Heart right ventricle (tissue), 16 donors: ENCODE results near the gene MYCT1. TPM values are rescaled to one million over a fixed set of nuclear protein-coding genes. Genes with fewer than 3 reads are reported as not detected.
"Not testable (repeated sequence)": the region's sequence is repeated elsewhere in the genome, so short reads cannot be mapped to it uniquely, and the experiment has no call there.

Experiments used
- ATAC-seq, 8 donors: fragments of 200-7000 bp; cut with Tn5 transposase; one replicate each; pipeline ENCODE4 v1.9.1; 2020; ENCODE audit warnings: mild to moderate bottlenecking in 8 of 8, moderate library complexity in 8 of 8, moderate number of reproducible peaks in 1 of 8
- DNase-seq, 2 donors: peaks; one replicate each; pipeline ENCODE4 v3.0.0-alpha.2; 2020
- H3K27ac ChIP-seq, 10 donors: fragments of 200-600 bp; sonication (generic) in 2 of 10; one replicate each; pipeline versions ENCODE4 v1.5.0 to v1.8.0; 2020 to 2022; ENCODE audit warnings: mild to moderate bottlenecking in 3 of 10
- H3K27me3 ChIP-seq, 7 donors: fragments of 200-600 bp; one replicate each; pipeline ENCODE4 v1.8.0; 2021 to 2022; ENCODE audit warnings: mild to moderate bottlenecking in 2 of 7
- H3K36me3 ChIP-seq, 9 donors: fragments of 200-600 bp; sonication (generic) in 1 of 9; one replicate each; pipeline versions ENCODE4 v1.5.0 to v1.8.0; 2020 to 2022; ENCODE audit warnings: mild to moderate bottlenecking in 2 of 9
- H3K4me1 ChIP-seq, 9 donors: fragments of 200-600 bp; sonication (generic) in 1 of 9; one replicate each; pipeline versions ENCODE4 v1.5.0 to v1.8.0; 2020 to 2022; ENCODE audit warnings: mild to moderate bottlenecking in 4 of 9
- H3K4me3 ChIP-seq, 10 donors: fragments of 200-600 bp; sonication (generic) in 2 of 10; one replicate each; pipeline versions ENCODE4 v1.5.0 to v1.8.0; 2020 to 2022; ENCODE audit warnings: mild to moderate bottlenecking in 7 of 10, moderate library complexity in 2 of 10
- H3K9me3 ChIP-seq, 11 donors: fragments of 200-600 bp in 10 of 11; sonication (generic) in 2 of 11; one replicate each; pipeline versions ENCODE4 v1.5.0 to v1.8.0; 2013 to 2022; ENCODE audit warnings: mild to moderate bottlenecking in 2 of 11, control low read depth in 1 of 11, moderate library complexity in 1 of 11
- CTCF ChIP-seq, 9 donors: fragments of 200-600 bp; sonication (generic) in 2 of 9; IDR thresholded peaks; one replicate each; pipeline versions ENCODE4 v1.5.0 to v1.8.0; 2021 to 2022; ENCODE audit warnings: antibody characterized with exemption in 9 of 9, mild to moderate bottlenecking in 5 of 9, moderate library complexity in 1 of 9
- WGBS, 2 donors: extraction: QIAGEN DNeasy Blood & Tissue Kit; methylation state at CpG; one replicate each; pipeline ENCODE4 v1.1.7; 2013; ENCODE audit warnings: inconsistent platforms in 1 of 2; 5-methylcytosine and 5-hydroxymethylcytosine counted together
- intact Hi-C, 10 donors: fragments of 100-400 bp; cut with DNase I; formaldehyde crosslinking; loops; one replicate each; pipeline versions ENCODE4 v1.11.1 to v1.14.2; 2022
- polyA plus RNA-seq, 2 donors: library from polyadenylated mRNA; stranded (reverse); fragments of 200-250 nt; gene quantifications; one replicate each; pipeline ENCODE4 v1.2.3, GENCODE V29; 2013
- total RNA-seq, 10 donors: library from RNA; stranded (reverse); fragmentation: NEBNext Ultra II Directional in 3 of 10; extraction: Animal tissue kit (Norgen Biotek cat#: 25700) in 3 of 10; gene quantifications; one replicate each; pipeline versions ENCODE4 v1.2.1 to v1.2.4, GENCODE V29; 2021 to 2023
- donor health status: Arrhythmogenic right ventricular cardiomyopathy.
- donor health status: ischemic (EF 13 %, LVEDD 7.1; RV severe dilation, severe dysfunction).
- donor health status: healthy with polysubstance abuse.
- donor health status: DM: no; HTN: yes; CAD: no.
- donor health status: DM: no; HTN: no; CAD: no.
- donor health status: ischemic (EF 25% LVEDD 6.9; RV normal size, moderate dysfunction).
- donor health status: ischemic (EF 25% LVEDD 5.7; RV mildly dilated, moderate dysfunction).
- donor health status: healthy.
- donor health status: DM: yes; HTN: yes; CAD: no.
- donor health status: Ischemic cardiomyopathy.
- donor health status: ischemic (EF 35%, LVEDD 5.7; RV mildly dilated, moderate dysfunction).
- donor health status: nonischemic (EF 11% LVEDD 7.7; RV severe dilation, severe dysfunction).
- donor health status: DM: yes; HTN: yes; CAD: no.
- donor health status: PGD.
- donor health status: ischemic (EF 29% LVEDD 5.4; RV normal size, mild dysfunction).
- donor health status: nonischemic (EF 23%, LVEDD 6.1; RV moderate dilation, normal function).

MYCT1 gene
- total and polyA plus RNA-seq, 12 donors: 11.0 to 22.6 (median 16.7) TPM

GRCh38 chr6:152680879-152681517 lies 16.7 kb upstream of the MYCT1 start:
- ATAC-seq (no peak), DNase-seq (no peak)
- H3K27me3 ChIP-seq: peaks cover 0 to 8% (median 0%) of the 10 kb centered on the region in 7 donors
- no peak overlapping the region for H3K4me3 ChIP-seq
- peak overlapping the region in 1 of 10 donors; percentile 35 for H3K27ac ChIP-seq
- no peaks in the 10 kb centered on the region for H3K36me3 ChIP-seq
- H3K9me3 ChIP-seq: no peaks in the 10 kb centered on the region
- no peak for TF ChIP-seq CTCF (IDR thresholded peaks at IDR 0.05)
- peaks cover 0 to 15% (median 0%) of the 10 kb centered on the region in 9 donors for H3K4me1 ChIP-seq
- WGBS, 2 donors: 16 to 18% methylated on average over 3 of the region's 3 CpGs
- intact Hi-C loops: no loop called here

GRCh38 chr6:152682141-152682540 lies 15.6 kb upstream of the MYCT1 start:
- intact Hi-C loops: no loop called here
- H3K4me1 ChIP-seq: peaks cover 0 to 15% (median 0%) of the 10 kb centered on the region in 9 donors

GRCh38 chr6:152682935-152683334 lies 14.8 kb upstream of the MYCT1 start:
- H3K27me3 ChIP-seq, H3K4me3 ChIP-seq, ATAC-seq, H3K9me3 ChIP-seq, intact Hi-C loops, H3K36me3 ChIP-seq, DNase-seq, H3K27ac ChIP-seq: not testable (repeated sequence)
- WGBS, 2 donors: 55 to 58% methylated on average over 8 of the region's 8 CpGs
- peaks cover 0 to 15% (median 0%) of the 10 kb centered on the region in 9 donors for H3K4me1 ChIP-seq

More at GRCh38 chr6:152682141-152682540, 15.6 kb upstream of the MYCT1 start:
- H3K27me3 ChIP-seq: peaks cover 0 to 8% (median 0%) of the 10 kb centered on the region in 7 donors
- H3K9me3 ChIP-seq: no peaks in the 10 kb centered on the region
- WGBS, 2 donors: 47 to 56% methylated on average over 8 of the region's 8 CpGs
- H3K36me3 ChIP-seq: no peaks in the 10 kb centered on the region
- ATAC-seq: no peak
- no peak overlapping the region for H3K27ac ChIP-seq
- no peak for DNase-seq
- TF ChIP-seq CTCF (IDR thresholded peaks at IDR 0.05): no peak
- H3K4me3 ChIP-seq: no peak overlapping the region

- no peak for TF ChIP-seq CTCF (IDR thresholded peaks at IDR 0.05)
- no peak overlapping the region for H3K4me3 ChIP-seq
- H3K36me3 ChIP-seq: no peaks in the 10 kb centered on the region
- intact Hi-C loops: no loop called here
- H3K4me1 ChIP-seq: peaks cover 0 to 9% (median 0%) of the 10 kb centered on the region in 9 donors
- 92 to 93% methylated on average over 12 of the region's 12 CpGs for WGBS, 2 donors
- ATAC-seq (no peak), DNase-seq (no peak)
- no peak overlapping the region for H3K27ac ChIP-seq
- H3K9me3 ChIP-seq: no peaks in the 10 kb centered on the region
- peaks cover 0 to 8% (median 0%) of the 10 kb centered on the region in 7 donors for H3K27me3 ChIP-seq
These were observed 11.9 kb upstream of the MYCT1 start for GRCh38 chr6:152685819-152686218.
